KOPT-K1 (cell line): ENCODE results near the gene ABCC9.

ENCODE experiments used
- H3K27ac ChIP-seq: fragments of 200-600 bp; sonication (generic); 2 replicates; pipeline ENCODE4 v1.5.1; 2016; ENCODE audit warnings: antibody characterized with exemption, mild to moderate bottlenecking, low read depth, low read length; ENCODE audit not compliant: poor library complexity, severe bottlenecking
- H3K36me3 ChIP-seq: fragments of 200-600 bp; sonication (generic); 2 replicates; pipeline ENCODE4 v1.5.1; 2017; ENCODE audit warnings: antibody characterized with exemption, mild to moderate bottlenecking, low read length, moderate library complexity; ENCODE audit not compliant: insufficient read depth
- H3K9me3 ChIP-seq: fragments of 200-600 bp; sonication (generic); 2 replicates; pipeline ENCODE4 v1.5.1; 2017; ENCODE audit warnings: antibody characterized with exemption, low read length, mild to moderate bottlenecking; ENCODE audit not compliant: insufficient read depth, poor library complexity, severe bottlenecking

ABCC9 gene

GRCh38 chr12:21769307-21769706, 171.9 kb downstream of the ABCC9 start:
- no peak overlapping the region for H3K27ac ChIP-seq
- H3K9me3 ChIP-seq = no peaks in the 10 kb centered on the region
- no peaks in the 10 kb centered on the region for H3K36me3 ChIP-seq

GRCh38 chr12:21766403-21766802, 174.8 kb downstream of the ABCC9 start:
- Histone ChIP-seq H3K9me3 (no peaks in the 10 kb centered on the region), H3K27ac (no peak overlapping the region), H3K36me3 (no peaks in the 10 kb centered on the region)

- H3K27ac ChIP-seq = no peak overlapping the region
- H3K36me3 ChIP-seq = no peaks in the 10 kb centered on the region
- H3K9me3 ChIP-seq = no peaks in the 10 kb centered on the region
Observed at GRCh38 chr12:21764950-21765349, 176.3 kb downstream of the ABCC9 start.

- Histone ChIP-seq H3K9me3 (no peaks in the 10 kb centered on the region), H3K27ac (no peak overlapping the region), H3K36me3 (no peaks in the 10 kb centered on the region)
Observed at GRCh38 chr12:21764065-21764464, 177.2 kb downstream of the ABCC9 start.

DNA sequence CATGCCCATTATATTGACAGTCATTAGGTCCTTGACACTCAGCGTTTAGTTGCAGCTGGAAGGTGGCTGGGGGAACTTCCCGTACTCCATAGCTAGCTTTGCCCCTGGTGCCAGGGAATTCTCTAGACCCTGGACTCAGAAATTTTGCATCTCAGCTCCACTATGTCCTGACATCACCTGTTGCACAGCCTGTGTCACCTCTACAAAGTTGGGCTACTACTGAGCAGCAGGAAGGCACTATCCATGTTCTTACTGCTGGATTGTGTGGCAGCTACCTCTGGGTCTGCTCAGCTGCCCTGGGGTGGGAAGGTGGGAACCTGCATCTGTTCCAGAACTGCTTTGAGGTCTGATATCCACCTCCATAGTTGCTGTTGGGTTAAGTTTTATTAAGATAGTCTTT, 177.7 kb downstream of the ABCC9 start:
- H3K36me3 ChIP-seq = no peaks in the 10 kb centered on the region
- H3K9me3 ChIP-seq = no peaks in the 10 kb centered on the region
- H3K27ac ChIP-seq = no peak overlapping the region

DNA sequence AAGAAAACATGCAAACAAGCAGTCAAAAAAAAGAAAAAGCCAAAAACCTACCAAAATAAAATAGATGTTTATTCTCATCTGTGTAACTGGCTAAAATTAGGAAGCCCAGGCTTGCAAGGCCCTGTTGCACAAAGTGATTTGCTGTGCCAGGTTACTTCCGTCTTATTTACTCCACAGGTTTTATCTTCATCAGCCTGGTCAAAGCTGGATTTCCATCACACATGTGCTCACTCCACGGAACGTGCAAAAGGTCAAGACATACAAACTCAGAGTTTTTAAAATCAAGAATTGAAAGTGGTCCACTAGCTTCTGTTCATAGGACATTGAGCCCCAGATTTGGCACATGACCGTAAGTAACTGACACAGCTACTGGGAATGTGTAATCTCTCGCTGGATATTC, 181.5 kb downstream of the ABCC9 start:
- Histone ChIP-seq H3K27ac (no peak overlapping the region), H3K9me3 (no peaks in the 10 kb centered on the region), H3K36me3 (no peaks in the 10 kb centered on the region)

DNA sequence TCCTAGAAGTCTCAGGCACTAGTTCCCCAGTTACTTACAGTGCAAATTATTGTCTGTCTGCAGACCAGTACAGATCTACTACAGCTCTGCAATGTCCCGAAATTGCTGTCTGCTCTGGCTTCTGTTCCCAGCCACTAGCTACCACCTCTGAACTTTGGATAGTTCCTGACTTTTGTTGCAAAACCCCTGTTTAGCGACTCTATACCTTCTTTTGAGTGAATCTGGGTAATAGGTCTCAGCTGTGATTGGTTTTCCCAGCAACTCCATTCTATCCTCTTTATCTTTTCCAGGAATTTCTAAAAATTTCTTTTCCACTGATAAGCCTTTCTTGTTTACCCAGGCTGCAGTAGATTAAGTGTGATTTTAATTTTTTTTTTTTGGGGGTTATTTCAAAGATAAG, 183.5 kb downstream of the ABCC9 start:
- Histone ChIP-seq H3K36me3 (no peaks in the 10 kb centered on the region), H3K27ac (no peak overlapping the region), H3K9me3 (no peaks in the 10 kb centered on the region)

DNA sequence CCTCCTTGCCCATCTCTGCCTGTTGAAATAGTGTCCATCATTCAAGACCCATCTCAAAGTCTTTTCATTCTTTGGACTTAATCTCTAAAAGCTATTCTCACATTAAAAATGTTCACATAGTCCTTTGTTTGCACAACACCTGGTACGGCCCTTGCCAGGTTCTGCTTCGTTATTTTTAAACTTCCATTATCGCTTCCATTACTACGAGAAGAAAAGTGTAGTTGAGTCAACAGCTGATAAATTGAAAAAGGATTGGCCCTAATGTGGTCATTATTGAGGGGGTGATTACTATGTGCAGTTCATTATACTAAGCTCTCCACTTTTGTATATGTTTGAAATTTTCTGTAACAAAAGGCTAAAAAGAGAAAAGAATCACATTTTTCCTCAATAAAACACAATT, 184.5 kb downstream of the ABCC9 start:
- H3K9me3 ChIP-seq = no peaks in the 10 kb centered on the region
- no peak overlapping the region for H3K27ac ChIP-seq
- H3K36me3 ChIP-seq = no peaks in the 10 kb centered on the region

DNA sequence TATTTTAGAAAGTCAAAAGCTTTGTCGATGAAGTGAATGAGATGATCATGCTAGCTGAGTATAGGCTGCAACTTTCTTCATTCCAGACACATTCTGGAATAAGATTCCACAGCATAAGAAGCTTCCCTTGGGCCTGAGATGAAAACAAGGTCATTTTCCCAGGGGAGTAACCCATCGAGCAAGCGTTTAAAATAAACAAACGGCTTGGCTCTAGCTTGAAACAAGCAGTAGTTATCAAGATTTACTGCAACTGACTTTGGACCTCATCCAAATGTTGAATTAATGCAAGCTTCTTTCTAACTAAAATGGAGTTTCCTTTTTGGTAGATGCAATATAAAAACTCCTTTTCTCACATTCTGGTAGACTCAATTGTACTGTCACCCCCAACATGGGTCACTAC, 189.7 kb downstream of the ABCC9 start:
- Histone ChIP-seq H3K9me3 (no peaks in the 10 kb centered on the region), H3K36me3 (no peaks in the 10 kb centered on the region), H3K27ac (no peak overlapping the region)
